ENCODE measurements around the gene DEGS2. TPM values are rescaled to one million over a fixed set of nuclear protein-coding genes. Genes with fewer than 3 reads are reported as not detected.

The DEGS2 gene
- total RNA-seq, 1 donor from 2014 or later: 2.5 TPM

GRCh38 chr14:100131181-100131580 is 28.3 kb downstream of the DEGS2 start:
- ATAC-seq (ENCODE audit: low read depth) (no peak), DNase-seq (no peak)
- Mint-ChIP-seq H3K27me3 (no peaks in the 10 kb centered on the region), H3K4me1 (no peaks in the 10 kb centered on the region), H3K27ac (peak overlapping the region; percentile 35), H3K36me3 (ENCODE audit: low read depth) (peaks cover 91% of the 10 kb centered on the region), H3K4me3 (no peak overlapping the region), H3K9me3 (no peaks in the 10 kb centered on the region)
- intact Hi-C loops (cut with micrococcal nuclease): no loop called here
- ChIA-PET CTCF (no interaction called here), POLR2A (no interaction called here)
- TF ChIP-seq CTCF (IDR thresholded peaks at IDR 0.05): no peak

- no peaks in the 10 kb centered on the region for H3K4me1 Mint-ChIP-seq
- ChIA-PET CTCF (no interaction called here), POLR2A (no interaction called here)
- H3K27ac Mint-ChIP-seq: no peak overlapping the region
- H3K36me3 Mint-ChIP-seq (ENCODE audit: low read depth): peaks cover 91% of the 10 kb centered on the region
- ATAC-seq (ENCODE audit: low read depth) (no peak), DNase-seq (no peak)
- intact Hi-C loops (cut with micrococcal nuclease): no loop called here
- H3K4me3 Mint-ChIP-seq: no peak overlapping the region
- H3K27me3 Mint-ChIP-seq: no peaks in the 10 kb centered on the region
- no peaks in the 10 kb centered on the region for H3K9me3 Mint-ChIP-seq
- no peak for TF ChIP-seq CTCF (IDR thresholded peaks at IDR 0.05)
Observed at GRCh38 chr14:100130521-100130920, 28.9 kb downstream of the DEGS2 start.

DNA sequence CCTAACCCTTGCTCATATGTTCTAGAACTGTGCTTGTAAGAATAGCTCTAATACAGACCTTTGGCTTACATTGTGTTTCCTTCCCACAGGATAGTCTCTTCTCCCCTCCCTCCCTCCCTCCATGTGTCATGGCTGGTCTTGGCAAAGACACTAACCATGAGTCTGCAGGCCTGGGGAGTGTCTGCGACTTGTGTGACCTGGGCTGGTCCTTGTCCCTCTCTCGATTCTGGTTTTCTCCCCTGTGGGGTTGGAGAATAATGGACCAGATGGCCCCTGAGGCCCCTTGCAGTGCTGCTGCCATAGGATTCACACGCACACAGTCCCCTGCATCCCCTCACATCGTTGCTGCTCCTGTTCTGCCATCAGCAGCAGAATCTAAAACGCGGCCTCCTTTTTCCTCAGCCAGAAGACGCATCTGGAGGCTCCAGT is 30.3 kb downstream of the DEGS2 start:
- H3K36me3 Mint-ChIP-seq (ENCODE audit: low read depth): peaks cover 92% of the 10 kb centered on the region
- H3K27me3 Mint-ChIP-seq: no peaks in the 10 kb centered on the region
- no peaks in the 10 kb centered on the region for H3K4me1 Mint-ChIP-seq
- DNase-seq (no peak), ATAC-seq (ENCODE audit: low read depth) (no peak)
- H3K4me3 Mint-ChIP-seq: no peak overlapping the region
- intact Hi-C loops (cut with micrococcal nuclease): no loop called here
- POLR2A ChIA-PET: no interaction called here
- TF ChIP-seq CTCF (IDR thresholded peaks at IDR 0.05): no peak
- CTCF ChIA-PET: no interaction called here
- no peak overlapping the region for H3K27ac Mint-ChIP-seq
- H3K9me3 Mint-ChIP-seq: no peaks in the 10 kb centered on the region

GRCh38 chr14:100128688-100129087 is 30.8 kb downstream of the DEGS2 start:
- Mint-ChIP-seq H3K27ac (no peak overlapping the region), H3K4me1 (no peaks in the 10 kb centered on the region), H3K9me3 (no peaks in the 10 kb centered on the region), H3K36me3 (ENCODE audit: low read depth) (peaks cover 91% of the 10 kb centered on the region), H3K27me3 (no peaks in the 10 kb centered on the region), H3K4me3 (no peak overlapping the region)
- intact Hi-C loops (cut with micrococcal nuclease): no loop called here
- no peak for TF ChIP-seq CTCF (IDR thresholded peaks at IDR 0.05)
- CTCF ChIA-PET: no interaction called here
- DNase-seq (no peak), ATAC-seq (ENCODE audit: low read depth) (no peak)
- POLR2A ChIA-PET: no interaction called here

DNA sequence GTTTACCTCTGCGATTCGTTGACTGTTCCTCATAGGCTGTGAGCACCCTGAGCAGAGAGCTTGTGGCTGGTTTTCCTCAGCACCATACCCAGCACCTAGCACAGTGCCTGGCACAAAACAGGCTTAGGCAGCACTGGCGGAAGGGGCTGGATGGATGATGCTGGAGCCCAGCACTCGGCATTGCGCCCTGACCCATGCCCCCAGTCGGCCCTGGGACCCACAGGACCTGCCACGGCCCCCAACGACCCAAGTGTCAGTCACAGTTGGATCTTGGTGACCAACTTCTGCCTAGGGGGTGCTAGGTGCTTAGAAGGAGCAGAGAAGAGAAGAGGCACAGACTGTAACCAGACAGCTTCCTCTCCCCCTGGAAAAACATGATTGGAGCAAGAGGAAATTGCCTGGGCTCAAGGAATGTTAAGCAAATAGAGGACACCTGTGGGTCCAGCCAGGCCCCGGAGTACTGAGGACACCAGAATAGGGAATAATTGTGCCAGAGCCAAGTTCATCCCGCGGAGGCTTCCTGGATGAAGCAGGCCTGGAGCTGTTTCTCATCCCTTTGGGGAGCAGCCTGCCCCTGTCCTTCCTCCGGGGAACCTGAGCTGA is 31.5 kb downstream of the DEGS2 start:
- ChIA-PET CTCF (no interaction called here), POLR2A (no interaction called here)
- DNase-seq: no peak
- no peaks in the 10 kb centered on the region for H3K27me3 Mint-ChIP-seq
- intact Hi-C loops (cut with micrococcal nuclease): no loop called here
- no peaks in the 10 kb centered on the region for H3K4me1 Mint-ChIP-seq
- ATAC-seq (ENCODE audit: low read depth): no peak
- no peak overlapping the region for H3K4me3 Mint-ChIP-seq
- peaks cover 91% of the 10 kb centered on the region for H3K36me3 Mint-ChIP-seq (ENCODE audit: low read depth)
- TF ChIP-seq CTCF (IDR thresholded peaks at IDR 0.05): no peak
- no peaks in the 10 kb centered on the region for H3K9me3 Mint-ChIP-seq
- H3K27ac Mint-ChIP-seq: no peak overlapping the region

All from activated B cell treated with CpG ODN at 0.5 μM for 24 hours (primary cell).